Fibroblast of lung (primary cell): ENCODE data around the gene CYTIP. TPM values are rescaled to one million over a fixed set of nuclear protein-coding genes. Genes with fewer than 3 reads are reported as not detected.

Experiments
- DNase-seq, 2 donors: peaks; one replicate each; pipeline versions ENCODE4 v3.0.0 to v3.0.0-alpha.2; 2010; ENCODE audit warnings: low read depth in 2 of 2
- H2AFZ ChIP-seq: 2 replicates; pipeline ENCODE4 v1.5.1; 2012; ENCODE audit warnings: low read length, control low read depth, inconsistent platforms
- H3K27ac ChIP-seq: 2 replicates; pipeline ENCODE4 v1.5.1; 2011; ENCODE audit warnings: low read length, control low read depth; ENCODE audit not compliant: insufficient read depth
- H3K27me3 ChIP-seq: 2 replicates; pipeline ENCODE4 v1.5.1; 2011; ENCODE audit warnings: mild to moderate bottlenecking, low read length; ENCODE audit not compliant: control insufficient read depth, insufficient read depth
- H3K36me3 ChIP-seq: 2 replicates; pipeline ENCODE4 v1.5.1; 2011; ENCODE audit warnings: low read length; ENCODE audit not compliant: control insufficient read depth, insufficient read depth
- H3K4me1 ChIP-seq: 2 replicates; pipeline ENCODE4 v1.5.1; 2011; ENCODE audit warnings: low read length; ENCODE audit not compliant: control insufficient read depth, insufficient read depth; ENCODE audit errors: extremely low read depth
- H3K4me2 ChIP-seq: 2 replicates; pipeline ENCODE4 v1.5.1; 2011; ENCODE audit warnings: low read length, control low read depth; ENCODE audit not compliant: insufficient read depth; ENCODE audit errors: extremely low read depth
- H3K4me3 ChIP-seq, 4 experiments: fragments of 200-600 bp in 1 of 4; sonication (generic) in 1 of 4; replicated peaks in 1 of 4; 2 replicates each; pipeline ENCODE4 v1.5.1; 2011 to 2016; ENCODE audit warnings: low read length in 4 of 4, low read depth in 3 of 4, mild to moderate bottlenecking in 3 of 4, control low read depth in 2 of 4, inconsistent platforms in 1 of 4, mixed read lengths in 1 of 4; ENCODE audit not compliant: insufficient read depth in 1 of 4; ENCODE audit errors: control extremely low read depth in 1 of 4
- H3K79me2 ChIP-seq: 2 replicates; pipeline ENCODE4 v1.5.1; 2012; ENCODE audit warnings: mild to moderate bottlenecking, low read length, inconsistent platforms; ENCODE audit not compliant: control insufficient read depth, insufficient read depth
- H3K9ac ChIP-seq: 2 replicates; pipeline ENCODE4 v1.5.1; 2011; ENCODE audit warnings: mild to moderate bottlenecking, low read length, control low read depth; ENCODE audit not compliant: insufficient read depth
- H3K9me3 ChIP-seq: 2 replicates; pipeline ENCODE4 v1.5.1; 2012; ENCODE audit warnings: low read depth, low read length; ENCODE audit not compliant: control insufficient read depth, insufficient read depth
- H4K20me1 ChIP-seq: 2 replicates; pipeline ENCODE4 v1.5.1; 2011; ENCODE audit warnings: low read length; ENCODE audit not compliant: control insufficient read depth, insufficient read depth; ENCODE audit errors: extremely low read depth
- CTCF ChIP-seq, 2 donors: IDR thresholded peaks in 1 of 2; conservative IDR thresholded peaks in 1 of 2; 1 replicate in 1 of 2; 2 replicates in 1 of 2; pipeline ENCODE4 v1.5.1; 2011 to 2012; ENCODE audit warnings: low read length in 2 of 2, control low read depth in 1 of 2, inconsistent platforms in 1 of 2, low read depth in 1 of 2, mild to moderate bottlenecking in 1 of 2
- EZH2 ChIP-seq: IDR thresholded peaks from 2 replicates; pipeline ENCODE4 v1.5.1; 2012; ENCODE audit warnings: low read length, control low read depth, mild to moderate bottlenecking; ENCODE audit errors: missing control alignments
- polyA plus RNA-seq, 2 donors: library from polyadenylated mRNA; depleted of rRNA in 1 of 2; stranded (reverse) in 1 of 2; unstranded in 1 of 2; fragments of >200 nt; gene quantifications; 2 replicates each; pipeline ENCODE4 v1.2.1, GENCODE V29; 2011 to 2012; ENCODE audit warnings: missing spikeins in 1 of 2
- total RNA-seq: library from RNA; depleted of rRNA; stranded (reverse); fragments of >200 nt; gene quantifications from 2 replicates; pipeline ENCODE4 v1.2.1, GENCODE V29; 2014

The CYTIP gene
- total and polyA plus RNA-seq, 2 donors (not counting 1 experiment from before 2014, with no cell fraction given), result 0.17 TPM; not detected in 1

GRCh38 chr2:157431176-157431575, 12.7 kb downstream of the CYTIP start:
- H3K4me2 ChIP-seq, result no peak overlapping the region
- no peak overlapping the region for H3K27ac ChIP-seq
- H3K79me2 ChIP-seq, result no peaks in the 10 kb centered on the region
- DNase-seq, result no peak
- H3K36me3 ChIP-seq, result no peaks in the 10 kb centered on the region
- no peaks in the 10 kb centered on the region for H3K9me3 ChIP-seq
- no peak overlapping the region for H3K9ac ChIP-seq
- H3K4me1 ChIP-seq, result no peaks in the 10 kb centered on the region
- no peaks in the 10 kb centered on the region for H4K20me1 ChIP-seq
- no peak overlapping the region for H3K4me3 ChIP-seq
- no peak for TF ChIP-seq CTCF (conservative IDR thresholded peaks at IDR 0.05 in 1 of 2, IDR thresholded peaks at IDR 0.05 in 1 of 2; ENCODE audit: low read depth in 1 of 2, low read length in 2 of 2)
- TF ChIP-seq EZH2, result no peak
- H2AFZ ChIP-seq, result no peak overlapping the region
- no peaks in the 10 kb centered on the region for H3K27me3 ChIP-seq

GRCh38 chr2:157428500-157429175, 15.3 kb downstream of the CYTIP start:
- Histone ChIP-seq H3K79me2 (no peaks in the 10 kb centered on the region), H3K4me1 (no peaks in the 10 kb centered on the region), H3K27ac (no peak overlapping the region), H3K9ac (no peak overlapping the region), H2AFZ (no peak overlapping the region), H3K36me3 (no peaks in the 10 kb centered on the region), H4K20me1 (no peaks in the 10 kb centered on the region), H3K4me3 (no peak overlapping the region), H3K27me3 (no peaks in the 10 kb centered on the region), H3K9me3 (no peaks in the 10 kb centered on the region), H3K4me2 (no peak overlapping the region)
- no peak for DNase-seq
- TF ChIP-seq CTCF (conservative IDR thresholded peaks at IDR 0.05 in 1 of 2, IDR thresholded peaks at IDR 0.05 in 1 of 2; ENCODE audit: low read depth in 1 of 2, low read length in 2 of 2) (no peak), EZH2 (no peak)

GRCh38 chr2:157427922-157428303, 16.0 kb downstream of the CYTIP start:
- no peak overlapping the region for H3K9ac ChIP-seq
- no peak overlapping the region for H3K27ac ChIP-seq
- H3K27me3 ChIP-seq, result no peaks in the 10 kb centered on the region
- DNase-seq, result no peak
- TF ChIP-seq CTCF (conservative IDR thresholded peaks at IDR 0.05 in 1 of 2, IDR thresholded peaks at IDR 0.05 in 1 of 2; ENCODE audit: low read depth in 1 of 2, low read length in 2 of 2) (no peak), EZH2 (no peak)
- H3K9me3 ChIP-seq, result no peaks in the 10 kb centered on the region
- no peaks in the 10 kb centered on the region for H3K36me3 ChIP-seq
- H3K4me1 ChIP-seq, result no peaks in the 10 kb centered on the region
- no peak overlapping the region for H3K4me2 ChIP-seq
- no peak overlapping the region for H2AFZ ChIP-seq
- H3K4me3 ChIP-seq, result no peak overlapping the region
- no peaks in the 10 kb centered on the region for H4K20me1 ChIP-seq
- H3K79me2 ChIP-seq, result no peaks in the 10 kb centered on the region
